ENCODE data around the gene NXN.
"Not testable (repeated sequence)": the region's sequence is repeated elsewhere in the genome, so short reads cannot be mapped to it uniquely, and the experiment has no call there.

NXN gene

DNA sequence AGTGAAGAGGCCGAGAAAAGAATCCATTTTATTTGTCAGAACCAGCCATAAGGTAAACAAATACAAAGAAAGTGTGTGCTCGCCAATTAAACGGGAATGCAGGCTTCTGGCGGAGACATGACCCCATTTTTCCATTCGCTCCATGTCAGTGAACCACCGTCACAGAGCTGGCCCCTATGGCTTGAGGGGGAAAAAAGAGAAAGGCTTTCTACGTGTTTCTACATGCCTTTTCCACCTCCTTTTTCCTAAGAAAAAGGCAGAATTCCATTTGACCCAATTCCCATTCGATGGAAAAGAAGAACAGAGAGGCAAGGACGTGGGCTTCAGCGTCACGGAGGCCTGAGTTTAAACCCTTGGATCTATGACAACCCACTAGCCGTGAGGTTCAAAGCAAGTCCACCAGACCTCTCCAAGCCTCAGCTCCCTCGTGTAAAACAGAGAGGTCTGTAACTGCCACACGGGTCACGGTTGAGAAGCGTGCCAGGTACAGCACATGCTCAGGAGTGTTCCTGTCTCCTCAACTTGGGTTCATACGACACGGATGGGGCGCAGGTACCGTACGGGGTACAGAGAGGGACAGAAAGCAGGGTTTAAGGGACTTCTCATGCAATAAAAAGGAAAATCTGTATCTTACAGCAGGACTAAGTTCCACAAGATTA is 91.9 kb downstream of the NXN start:
- DNase-seq (ENCODE audit: low read depth, low spot score): no peak

DNA sequence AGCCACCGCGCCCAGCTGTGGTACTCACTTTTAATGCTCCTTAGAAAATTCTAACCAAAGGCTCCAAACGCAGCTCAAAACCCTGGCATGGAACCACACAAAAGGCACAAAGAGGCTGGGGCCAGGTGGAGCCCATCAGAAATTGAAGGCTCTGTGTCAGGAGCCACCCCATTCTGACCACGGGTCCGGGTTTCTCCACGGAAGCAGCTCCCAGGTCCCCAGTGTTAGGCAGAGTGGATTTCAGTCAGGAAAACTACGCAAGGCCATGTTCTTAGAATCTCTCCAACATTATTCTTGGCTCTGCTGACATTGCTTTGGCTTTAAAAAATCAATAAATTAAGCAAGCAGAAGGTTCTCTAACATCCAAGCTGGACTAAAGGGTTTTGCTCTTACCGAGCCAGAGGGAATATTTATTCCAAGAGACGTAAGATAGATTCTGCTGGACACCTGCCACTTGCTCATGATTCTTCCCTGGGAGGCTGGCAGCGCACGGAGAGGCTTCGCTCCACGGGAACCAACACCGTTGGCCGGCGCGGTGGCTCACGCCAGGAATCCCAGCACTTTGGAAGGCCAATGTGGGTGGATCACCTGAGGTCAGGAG is 93.5 kb downstream of the NXN start:
- DNase-seq (ENCODE audit: low read depth, low spot score): no peak

DNA sequence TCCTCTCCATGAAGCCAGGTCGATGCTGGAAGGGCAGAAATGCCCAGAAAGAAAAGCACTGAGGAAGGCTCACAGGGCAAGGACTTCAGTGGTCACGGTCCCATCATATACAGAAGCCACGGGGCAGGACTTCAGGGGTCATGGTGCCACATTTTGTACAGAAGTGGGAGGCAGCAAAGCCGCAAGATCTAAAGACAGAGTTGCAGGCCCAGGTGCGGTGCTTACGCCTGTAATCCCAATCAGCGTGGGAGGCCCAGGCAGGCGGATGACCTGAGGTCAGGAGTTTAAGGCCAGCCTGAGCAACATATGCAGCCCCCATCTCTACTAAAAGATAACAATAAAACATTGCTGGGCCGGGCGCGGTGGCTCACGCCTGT is 96.0 kb downstream of the NXN start:
- DNase-seq (ENCODE audit: low read depth, low spot score): no peak

DNA sequence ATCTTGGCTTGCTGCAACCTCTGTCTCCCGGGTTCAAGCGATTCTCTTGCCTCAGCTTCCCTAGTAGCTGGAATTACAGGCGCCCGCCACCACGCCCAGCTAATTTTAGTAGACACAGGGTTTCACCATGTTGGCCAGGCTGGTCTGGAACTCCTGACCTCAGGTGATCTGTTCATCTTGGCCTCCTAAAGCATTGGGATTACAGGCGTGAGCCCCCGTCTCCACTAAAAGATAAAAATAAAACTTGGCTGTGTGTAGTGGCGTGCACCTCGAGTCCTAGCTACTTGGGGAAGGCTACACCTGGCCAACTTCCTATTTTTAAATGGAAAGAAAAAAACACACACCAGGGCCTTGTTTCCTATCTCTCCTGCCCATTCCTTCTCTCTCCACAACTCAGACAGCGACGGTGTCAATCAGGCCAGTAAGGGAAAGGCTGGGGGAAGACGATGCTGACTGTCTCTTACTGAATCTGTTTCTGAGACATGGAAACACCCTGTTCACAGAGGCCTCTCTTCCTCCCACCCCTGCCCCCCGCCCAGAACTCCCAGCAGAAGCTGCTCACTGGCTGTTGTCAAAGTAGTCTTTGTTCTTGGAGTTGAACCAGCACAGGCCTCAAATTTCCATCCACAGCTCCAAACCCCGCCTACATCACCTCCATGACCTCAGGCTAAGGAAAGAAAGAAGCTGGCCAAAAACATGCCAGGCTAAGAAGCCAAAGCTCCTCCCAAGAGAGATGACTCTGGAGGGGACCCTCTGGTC is 96.6 kb downstream of the NXN start:
- DNase-seq (ENCODE audit: low read depth, low spot score): peak; percentile 33

DNA sequence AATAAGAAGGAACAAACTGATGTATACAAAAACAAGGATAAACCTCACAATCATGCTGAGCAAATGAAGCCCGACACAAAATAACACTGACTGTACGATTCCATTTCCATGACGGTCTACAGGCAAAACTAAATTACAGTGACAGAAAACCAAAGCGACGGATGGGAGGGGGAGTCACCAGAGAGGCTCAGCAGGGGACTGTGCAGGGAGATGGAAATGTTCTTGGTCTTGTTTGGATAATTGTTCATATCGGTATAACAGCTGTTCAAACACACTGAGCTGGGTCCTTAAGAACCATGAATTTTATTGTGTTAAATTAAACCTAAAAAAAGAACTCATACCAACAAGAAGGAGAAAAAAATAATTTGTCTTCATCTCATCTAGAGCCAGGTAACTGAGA is 97.8 kb downstream of the NXN start:
- DNase-seq (ENCODE audit: low read depth, low spot score): no peak

DNA sequence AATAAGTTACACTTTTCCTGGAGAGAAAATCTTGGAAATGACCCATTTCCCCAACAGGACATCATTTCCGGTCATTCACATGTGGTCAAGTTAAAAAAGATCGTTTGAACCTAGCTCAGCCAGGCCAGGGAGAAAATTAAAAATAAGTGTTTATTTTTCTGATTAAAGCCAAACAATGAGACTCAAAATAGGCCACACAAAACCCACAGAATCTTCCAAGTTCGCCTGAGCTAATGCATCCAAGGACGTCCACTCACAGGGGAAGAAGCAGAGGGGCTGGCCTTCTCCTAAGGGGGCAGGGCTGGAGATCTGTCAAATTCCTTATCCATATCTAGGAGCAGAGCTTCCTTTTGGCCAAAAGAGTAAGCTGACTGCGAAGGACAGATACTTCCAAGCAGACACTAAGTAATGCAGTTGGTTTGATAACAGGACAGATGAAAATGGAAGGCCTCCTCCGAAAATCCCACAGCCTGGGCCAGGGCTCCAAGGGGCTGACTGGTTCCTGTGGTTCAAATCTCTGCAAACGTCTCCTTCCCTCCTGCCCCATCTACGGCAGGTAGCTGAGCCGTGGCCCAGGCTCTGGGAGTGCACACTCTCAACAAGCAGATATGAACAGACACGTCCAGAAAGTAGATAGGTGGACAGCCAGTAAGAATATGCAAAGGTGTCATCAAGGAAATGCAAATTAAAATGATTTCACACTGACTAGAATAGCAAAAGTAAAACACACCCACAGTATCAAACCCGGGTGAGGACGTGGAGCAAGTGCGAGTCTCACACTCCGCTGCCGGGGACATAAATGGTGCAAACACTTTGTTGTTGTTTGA is 98.9 kb downstream of the NXN start:
- no peak for DNase-seq (ENCODE audit: low read depth, low spot score)

DNA sequence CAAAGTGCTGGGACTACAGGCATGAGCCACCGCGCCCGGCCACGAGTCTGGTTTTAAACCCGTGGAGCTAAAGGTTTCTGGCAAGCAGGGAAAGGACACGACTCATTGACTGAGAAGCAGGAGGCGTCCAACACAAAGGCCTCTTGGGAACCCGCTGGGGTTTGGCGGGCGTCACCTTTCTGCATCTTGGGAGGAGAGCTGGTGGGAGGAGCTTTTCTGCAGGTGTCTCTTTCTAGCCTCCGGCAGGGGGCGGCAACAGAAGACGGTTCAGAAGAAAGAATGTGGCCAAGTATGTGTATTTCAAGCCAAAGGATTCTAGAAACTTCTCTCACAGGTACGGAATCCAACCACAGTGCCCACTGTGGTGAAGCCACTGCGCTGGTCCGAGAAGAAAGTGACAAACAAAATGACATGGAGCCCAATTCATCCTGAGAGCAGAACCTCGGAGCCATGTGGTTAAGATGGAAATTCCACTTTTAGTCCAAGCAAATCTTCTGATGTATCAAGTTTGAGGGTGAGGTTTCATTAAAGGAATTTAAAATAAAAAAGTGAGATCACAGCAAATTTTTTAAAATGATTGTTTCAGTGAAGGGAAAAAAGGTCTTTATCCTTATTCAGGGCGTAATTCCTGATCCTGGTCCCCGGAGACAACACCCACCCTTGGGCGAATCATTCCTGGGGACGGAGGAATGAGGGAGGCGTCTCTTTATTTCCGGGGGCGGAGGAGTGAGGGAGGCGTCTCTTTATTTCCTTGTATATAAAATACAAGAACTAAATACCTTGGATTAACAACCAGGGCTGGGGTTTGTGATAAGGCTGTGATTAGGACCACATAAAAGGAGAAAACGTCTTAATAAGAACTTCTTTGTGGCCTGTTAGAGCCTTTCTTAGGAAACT is 99.8 kb downstream of the NXN start:
- DNase-seq (ENCODE audit: low read depth, low spot score): peak; percentile 95

DNA sequence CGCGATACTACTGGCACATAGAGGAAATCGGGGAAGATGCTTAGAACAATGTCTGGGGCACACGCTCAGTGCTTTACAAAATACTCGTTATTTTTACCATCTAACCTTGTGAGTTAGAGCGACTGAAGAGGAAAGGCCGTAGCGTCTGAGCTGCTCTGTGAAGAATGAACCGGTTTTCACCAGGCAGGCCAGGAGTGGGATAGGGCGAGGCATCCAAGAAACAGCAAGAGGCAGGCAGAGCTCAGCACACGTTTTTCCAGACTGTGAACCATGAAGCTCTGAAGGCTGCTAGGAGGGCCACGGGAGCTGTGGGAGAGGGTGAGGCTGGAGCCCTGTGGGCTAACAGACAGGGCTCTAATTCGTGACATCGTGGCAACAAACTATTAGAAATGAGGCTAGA is 101.9 kb downstream of the NXN start:
- DNase-seq (ENCODE audit: low read depth, low spot score): no peak

DNA sequence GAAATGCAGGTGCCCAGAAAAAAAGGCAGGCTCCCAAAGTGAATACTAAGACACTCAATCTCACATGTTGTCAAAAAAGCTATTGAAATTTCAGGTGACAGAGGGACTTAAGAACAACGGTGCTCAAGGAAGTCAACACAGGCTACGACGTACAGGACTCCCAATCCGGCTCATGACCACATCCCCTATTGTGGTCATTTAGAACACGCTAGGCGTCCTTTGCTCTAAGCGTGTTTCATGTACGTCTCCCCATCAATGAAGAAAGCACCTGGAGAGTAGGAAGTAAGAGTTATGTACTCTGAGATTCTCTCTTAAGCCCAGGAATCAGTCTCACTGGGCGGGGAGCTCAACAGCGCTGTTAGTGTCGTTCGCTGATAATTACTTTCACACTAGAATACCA is 103.3 kb downstream of the NXN start:
- no peak for DNase-seq (ENCODE audit: low read depth, low spot score)

DNA sequence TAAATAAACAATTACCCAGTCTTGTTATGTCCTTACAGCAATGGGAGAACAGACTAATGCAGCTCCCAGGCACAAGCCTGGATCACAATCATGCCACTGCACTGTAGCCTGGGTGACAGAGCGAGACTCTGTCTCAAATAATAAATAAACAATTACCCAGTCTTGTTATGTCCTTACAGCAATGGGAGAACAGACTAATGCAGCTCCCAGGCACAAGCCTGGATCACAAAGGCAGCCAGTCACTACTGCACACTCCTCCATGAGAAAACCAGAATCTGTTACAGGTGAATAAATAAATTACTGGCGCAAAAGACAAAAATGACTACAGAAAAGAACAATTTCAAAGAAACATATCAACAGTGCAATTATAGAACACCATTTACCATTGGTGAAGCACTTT is 105.0 kb downstream of the NXN start:
- DNase-seq (ENCODE audit: low read depth, low spot score): not testable (repeated sequence)

DNA sequence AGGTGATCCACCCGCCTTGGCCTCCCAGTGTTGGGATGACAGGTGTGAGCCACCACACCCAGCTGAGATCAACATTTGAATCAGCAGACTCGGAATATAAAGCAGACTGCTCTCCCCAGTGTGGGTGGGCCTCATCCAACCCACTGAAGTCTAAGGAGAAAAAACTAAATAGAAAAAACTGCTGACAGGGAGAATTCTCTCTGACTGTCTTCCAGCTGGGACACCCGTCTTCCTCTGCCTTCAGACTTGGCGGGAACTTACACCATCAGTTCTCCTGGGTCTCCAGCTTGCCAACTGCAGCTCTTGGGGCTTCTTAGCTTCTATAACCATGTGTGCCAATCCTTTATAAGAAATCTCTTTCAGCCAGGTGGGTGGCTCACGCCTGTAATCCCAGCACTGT is 106.7 kb downstream of the NXN start:
- no peak for DNase-seq (ENCODE audit: low read depth, low spot score)

DNA sequence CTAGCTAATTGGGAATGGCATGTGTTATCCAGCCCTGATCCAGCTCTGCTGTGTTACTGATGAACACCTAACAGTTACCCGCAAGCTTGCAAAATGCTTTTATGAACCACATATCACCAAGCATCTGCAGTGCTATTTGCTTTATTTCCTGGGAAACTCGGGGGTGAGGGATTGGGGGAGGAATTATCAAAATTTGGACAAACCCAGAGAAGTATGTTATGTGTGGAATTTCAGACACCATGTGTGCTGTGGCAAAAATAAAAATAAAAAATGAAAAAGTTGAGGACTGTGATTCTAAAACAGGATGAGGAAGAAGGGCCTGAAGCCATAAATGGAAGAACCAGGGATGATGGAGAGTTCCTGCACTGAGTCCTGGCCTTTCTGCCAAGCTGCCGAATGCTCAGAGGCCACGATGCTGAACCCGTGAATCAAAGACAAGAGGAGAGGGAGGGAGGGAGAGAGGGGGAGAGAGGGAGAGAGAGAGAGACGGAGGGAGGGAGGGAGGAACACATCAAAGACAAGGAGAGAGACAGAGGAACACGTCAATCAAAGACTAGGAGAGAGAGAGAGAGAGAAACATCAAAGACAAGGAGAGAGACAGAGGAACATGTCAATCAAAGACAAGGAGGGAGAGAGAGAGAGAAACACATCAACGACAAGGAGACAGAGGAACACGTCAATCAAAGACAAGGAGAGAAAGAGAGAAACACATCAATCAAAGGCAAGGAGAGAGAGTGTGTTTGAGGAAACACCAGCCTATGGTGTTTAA is 107.6 kb downstream of the NXN start:
- no peak for DNase-seq (ENCODE audit: low read depth, low spot score)

DNA sequence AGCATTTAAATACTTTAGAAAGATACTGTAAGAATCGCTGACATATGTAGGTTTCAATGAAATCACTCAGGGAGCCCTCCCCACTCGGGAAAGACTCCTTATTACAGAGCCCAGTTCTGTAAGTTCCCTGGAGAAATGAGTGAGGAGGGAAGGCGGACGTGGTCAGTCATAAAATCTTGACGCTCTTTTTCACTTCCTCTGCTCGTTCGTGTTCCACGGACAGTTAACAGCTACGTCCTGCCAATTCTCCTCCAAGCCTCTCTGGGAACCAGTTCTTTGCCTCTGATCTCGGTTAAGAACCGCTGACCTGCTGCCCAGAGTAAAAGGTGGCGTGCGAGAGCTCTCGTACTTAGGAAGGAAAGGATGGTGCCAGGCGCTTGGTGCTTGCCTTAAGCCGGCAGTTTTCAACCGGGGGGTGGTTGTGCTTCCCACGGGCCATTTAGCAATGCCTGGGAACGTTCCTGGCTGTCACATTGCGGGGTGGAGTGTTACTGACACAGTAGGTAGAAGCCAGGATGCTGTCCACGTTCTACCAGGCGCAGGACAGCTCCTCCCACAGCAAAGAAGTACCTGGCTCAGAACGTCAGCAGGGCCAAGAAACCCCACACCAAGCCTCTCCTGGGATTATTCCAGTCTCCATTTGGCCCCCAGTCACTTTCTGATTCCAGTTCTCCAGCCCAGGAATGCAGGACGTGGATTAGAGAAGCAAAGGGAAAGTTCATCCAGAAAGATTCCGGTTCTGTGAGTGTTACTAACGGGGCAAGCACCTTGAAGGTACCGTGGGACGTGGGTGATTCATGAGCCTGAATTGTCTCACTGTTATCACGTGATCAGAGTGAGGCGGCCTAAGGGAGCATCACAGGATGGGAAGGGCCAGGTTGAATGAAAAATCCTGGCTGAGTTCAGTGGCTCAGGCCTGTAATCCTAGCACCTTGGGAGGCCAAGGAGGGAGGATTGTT is 109.7 kb downstream of the NXN start:
- no peak for DNase-seq (ENCODE audit: low read depth, low spot score)

DNA sequence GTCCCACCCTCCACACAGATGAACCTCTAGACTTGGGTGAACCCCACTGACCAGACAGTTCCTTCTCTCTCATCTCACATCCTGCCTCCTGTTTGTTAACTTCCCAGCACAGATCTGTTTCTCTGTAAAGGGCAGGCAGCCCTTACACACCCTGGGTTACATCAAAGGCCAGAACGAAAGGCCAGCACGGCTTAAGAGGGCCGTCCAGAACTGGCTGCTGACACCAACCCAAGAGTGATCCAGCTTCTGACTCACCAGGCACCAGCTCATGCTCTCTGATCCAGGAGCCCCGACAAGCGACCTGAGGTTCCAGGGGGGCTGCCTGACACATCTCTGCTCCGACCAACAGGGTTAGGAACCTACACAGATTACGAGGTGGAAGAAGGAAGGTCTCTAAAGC is 110.5 kb downstream of the NXN start:
- DNase-seq (ENCODE audit: low read depth, low spot score): no peak

DNA sequence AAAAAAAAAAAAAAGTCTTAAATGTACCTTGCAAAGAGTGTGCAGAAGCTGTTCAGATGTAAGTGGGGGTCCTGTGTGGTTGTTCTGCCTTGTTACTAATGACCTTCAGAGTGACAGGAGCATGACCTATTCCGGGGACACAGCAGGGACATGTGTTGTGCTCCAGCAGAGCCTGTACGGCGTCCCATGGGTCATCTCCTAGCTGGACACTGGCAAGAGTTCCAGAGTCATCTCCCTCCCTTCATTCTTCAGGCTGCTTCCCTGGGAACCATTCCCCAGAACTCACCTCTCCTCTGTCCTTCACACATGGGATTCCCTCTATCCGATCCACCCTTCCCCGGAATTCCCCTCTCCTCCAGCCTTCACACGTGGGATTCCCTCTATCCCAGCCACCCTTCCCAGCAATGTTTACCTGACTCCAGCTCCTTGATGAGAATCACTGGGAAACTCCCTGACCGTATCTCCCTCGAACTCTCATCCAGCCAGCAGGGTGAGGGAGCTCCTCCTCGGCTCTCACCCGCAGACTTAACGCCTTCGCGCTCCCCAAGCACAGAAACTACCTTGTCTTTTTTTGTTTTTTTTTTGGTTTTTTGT is 111.6 kb downstream of the NXN start:
- DNase-seq (ENCODE audit: low read depth, low spot score): no peak

DNA sequence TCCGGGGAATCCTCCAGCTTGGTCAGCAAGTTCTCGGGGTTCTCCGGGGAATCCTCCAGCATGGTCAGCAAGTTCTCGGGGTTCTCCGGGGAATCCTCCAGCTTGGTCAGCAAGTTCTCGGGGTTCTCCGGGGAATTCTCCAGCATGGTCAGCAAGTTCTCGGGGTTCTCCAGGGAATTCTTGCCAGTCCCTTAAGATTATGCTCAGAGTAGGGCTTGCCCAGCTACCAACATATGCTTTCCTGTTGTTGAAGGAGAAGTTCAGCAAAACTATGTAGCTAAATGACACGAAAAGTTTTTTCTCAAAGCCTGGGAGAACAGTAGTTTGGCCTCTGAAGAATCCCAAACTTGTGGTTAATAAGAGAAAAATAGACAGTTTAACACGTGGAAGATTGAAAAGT is 112.3 kb downstream of the NXN start:
- not testable (repeated sequence) for DNase-seq (ENCODE audit: low read depth, low spot score)

DNA sequence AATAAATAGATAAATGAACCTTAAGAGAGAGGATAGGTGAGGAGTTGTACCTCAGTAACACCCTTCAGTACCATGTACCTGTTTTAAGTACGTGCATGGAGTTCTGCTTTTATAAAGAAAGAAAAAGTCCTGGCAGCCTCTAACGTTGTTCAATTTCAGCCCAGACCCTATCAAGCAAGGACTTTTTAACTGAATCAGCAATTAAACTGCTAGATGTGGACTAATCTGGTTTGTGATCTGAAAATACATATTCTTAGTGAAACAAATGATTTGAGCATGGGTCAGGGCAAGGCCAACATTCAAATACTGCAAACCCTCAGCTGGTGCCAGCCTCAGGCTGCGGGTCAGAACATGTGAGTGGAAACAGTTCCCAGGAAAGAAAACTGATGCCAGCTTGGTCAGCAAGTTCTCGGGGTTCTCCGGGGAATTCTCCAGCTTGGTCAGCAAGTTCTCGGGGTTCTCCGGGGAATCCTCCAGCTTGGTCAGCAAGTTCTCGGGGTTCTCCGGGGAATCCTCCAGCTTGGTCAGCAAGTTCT is 112.9 kb downstream of the NXN start:
- no peak for DNase-seq (ENCODE audit: low read depth, low spot score)

DNA sequence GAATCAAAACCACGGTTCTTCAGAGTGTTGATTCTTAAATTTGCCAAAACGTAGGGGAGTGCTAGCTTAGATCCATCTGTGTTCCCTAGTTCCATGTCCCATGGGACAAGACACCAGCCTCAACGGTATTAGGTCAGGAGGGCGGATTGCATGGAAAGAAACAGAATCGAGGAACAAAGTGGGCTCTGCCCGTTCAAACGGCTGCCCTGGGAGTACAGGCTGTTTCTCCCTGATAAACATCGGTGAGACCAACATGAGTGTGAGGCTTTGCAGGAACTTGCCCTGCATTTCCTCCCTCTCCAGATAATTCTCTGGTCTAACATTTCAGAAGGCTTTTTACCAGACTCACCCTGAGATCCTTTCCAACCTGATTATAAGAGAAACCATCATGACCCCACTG is 115.3 kb downstream of the NXN start:
- no peak for DNase-seq (ENCODE audit: low read depth, low spot score)

DNA sequence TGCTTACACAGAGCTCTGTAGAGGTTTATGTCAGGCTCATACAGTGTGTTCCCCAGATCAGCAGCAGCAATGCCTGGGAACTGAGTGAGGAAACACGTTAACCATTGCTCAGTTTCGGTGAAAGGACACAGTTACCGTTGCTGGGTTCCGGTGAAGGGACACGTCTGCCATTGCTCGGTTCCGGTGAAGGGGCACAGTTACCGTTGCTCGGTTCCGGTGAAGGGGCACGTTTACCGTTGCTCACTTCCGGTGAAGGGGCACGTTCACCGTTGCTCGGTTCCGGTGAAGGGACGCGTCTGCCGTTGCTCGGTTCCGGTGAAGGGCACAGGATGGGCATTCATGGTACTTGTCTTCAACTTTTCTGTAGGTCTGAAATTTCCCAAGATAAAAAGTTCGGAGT is 115.7 kb downstream of the NXN start:
- DNase-seq (ENCODE audit: low read depth, low spot score): no peak
